Forelimb muscle (tissue), 1 donor: ENCODE measurements around the gene MLLT1. TPM values are rescaled to one million over a fixed set of nuclear protein-coding genes. Genes with fewer than 3 reads are reported as not detected.

Source experiments
- DNase-seq: peaks from one replicate; pipeline ENCODE4 v3.0.0-alpha.2; 2013; ENCODE audit warnings: low read depth
- polyA plus RNA-seq: library from polyadenylated mRNA; unstranded; fragments of 120-200 nt; gene quantifications from one replicate; pipeline ENCODE4 v1.2.1, GENCODE V29; 2013; ENCODE audit not compliant: insufficient read length

The MLLT1 gene
- polyA plus RNA-seq, 1 donor = 46.1 TPM

DNA sequence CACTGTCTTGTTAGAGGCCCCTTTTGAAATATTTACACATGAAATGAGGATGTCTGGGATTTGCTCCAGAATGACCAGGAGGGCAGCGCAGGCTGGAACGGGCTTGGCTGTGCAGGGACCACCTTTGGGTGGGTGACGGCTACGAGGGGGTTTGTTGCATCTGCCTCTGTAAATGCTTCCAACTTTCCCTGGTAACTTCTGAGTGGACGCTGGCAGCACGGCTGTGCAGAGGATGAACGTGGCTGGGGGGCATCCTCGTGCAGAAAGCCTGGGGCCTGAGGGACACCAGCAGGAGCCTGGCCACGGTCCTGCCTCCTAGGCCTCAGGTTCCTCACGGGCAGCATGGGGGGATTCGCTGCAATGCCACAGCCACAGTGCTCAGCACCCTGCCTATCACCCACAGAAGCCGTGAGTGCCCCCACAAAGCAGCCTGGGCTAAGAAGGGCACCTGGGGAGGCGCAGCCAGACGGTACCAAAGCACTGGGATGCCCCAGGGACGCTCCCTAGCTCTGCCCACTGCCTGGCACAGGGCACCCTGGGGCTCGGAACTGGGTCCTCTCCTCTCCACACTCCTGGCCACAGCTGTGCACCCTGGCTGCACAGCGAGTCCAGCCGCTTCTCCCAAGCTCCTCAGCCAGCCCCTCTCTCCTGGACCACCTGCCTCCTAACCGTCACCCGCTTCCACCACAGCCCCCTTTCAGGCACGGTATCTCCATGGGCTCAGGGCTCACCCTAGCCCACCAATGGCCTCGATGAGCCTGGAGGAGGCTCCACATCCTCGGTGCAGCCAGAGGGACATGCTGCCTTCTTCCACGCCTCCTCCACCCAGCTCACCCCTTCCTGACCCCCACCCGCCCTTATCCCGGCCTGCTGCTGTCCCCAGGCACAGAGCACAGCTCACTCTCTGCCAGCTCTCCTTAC, 44.5 kb downstream of the MLLT1 start:
- no peak for DNase-seq

DNA sequence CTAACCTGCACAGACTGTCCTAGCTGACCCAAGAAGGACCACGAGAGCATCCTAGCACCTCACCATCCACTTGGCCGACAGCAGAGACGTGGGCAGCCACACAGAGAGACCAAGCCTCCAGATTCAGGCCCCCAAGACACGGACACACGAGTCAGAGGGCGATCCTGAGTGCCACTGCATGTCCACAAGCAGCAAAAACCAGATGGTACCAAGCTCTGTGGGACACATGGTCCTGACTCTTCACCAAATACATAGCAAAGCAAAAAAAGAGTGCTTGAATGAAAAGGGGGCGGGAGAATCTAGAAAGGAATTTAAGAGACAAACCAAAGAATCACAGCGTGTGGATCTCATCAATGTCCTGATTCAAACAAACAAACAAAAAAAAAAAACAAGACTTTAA, 45.2 kb downstream of the MLLT1 start:
- no peak for DNase-seq

DNA sequence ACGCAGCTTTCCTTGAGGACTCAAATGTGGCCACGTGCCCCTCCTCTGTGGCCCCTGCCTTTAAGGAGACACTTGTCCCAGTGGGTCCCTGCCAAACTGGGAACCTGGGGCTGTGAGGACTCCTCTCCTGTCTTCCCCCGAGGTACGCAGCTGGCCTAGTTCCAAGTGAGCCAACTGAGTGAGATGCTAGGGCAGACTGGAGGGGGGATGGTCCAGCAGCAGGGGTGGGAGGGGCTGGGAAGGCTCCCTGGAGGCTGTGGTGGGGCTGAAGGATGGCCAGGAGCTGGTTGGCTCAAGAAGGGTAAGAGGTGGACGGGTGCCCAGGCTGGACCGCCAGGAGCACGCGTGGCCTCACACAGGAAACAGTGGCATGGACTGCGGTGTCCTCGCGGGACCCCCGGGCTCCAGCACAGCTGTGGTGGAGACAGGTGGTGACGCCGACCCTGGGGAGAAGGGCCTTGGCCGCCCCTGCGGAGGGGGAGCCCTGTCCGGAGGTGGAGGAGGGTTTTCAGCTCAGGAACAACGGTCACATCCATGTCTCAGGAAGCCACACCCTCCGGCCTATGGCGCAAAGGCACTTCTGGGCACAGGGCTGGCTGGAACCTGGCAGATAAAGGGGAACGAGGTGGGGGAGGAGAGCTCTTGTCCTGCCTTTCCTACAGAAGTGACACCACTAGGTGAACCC, 45.8 kb downstream of the MLLT1 start:
- no peak for DNase-seq

GRCh38 chr19:6233056-6233826, 46.5 kb downstream of the MLLT1 start:
- DNase-seq = no peak

DNA sequence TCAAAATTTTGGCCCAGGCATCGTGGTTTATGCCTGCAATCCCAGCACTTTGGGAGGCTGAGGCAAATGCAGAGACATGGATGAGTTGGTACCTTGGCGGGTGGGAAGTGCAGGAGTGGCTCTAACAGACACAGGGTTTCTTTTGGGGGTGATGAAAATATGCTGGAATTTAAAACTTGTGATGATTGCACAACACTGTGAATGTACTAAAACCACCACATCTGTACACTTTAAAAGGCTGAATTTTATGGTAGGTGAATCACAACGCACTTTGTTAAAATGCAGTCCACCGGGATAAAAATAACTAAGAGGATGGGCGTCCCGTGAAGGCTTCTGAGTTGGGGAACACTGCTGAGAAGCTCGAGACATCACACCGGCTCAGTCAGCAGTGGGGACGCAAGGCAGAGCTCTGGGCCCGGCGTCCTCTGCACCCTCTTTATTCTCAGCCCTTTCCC, 47.1 kb downstream of the MLLT1 start:
- no peak for DNase-seq

- no peak for DNase-seq
Observed at GRCh38 chr19:6230991-6231448, 48.8 kb downstream of the MLLT1 start.

DNA sequence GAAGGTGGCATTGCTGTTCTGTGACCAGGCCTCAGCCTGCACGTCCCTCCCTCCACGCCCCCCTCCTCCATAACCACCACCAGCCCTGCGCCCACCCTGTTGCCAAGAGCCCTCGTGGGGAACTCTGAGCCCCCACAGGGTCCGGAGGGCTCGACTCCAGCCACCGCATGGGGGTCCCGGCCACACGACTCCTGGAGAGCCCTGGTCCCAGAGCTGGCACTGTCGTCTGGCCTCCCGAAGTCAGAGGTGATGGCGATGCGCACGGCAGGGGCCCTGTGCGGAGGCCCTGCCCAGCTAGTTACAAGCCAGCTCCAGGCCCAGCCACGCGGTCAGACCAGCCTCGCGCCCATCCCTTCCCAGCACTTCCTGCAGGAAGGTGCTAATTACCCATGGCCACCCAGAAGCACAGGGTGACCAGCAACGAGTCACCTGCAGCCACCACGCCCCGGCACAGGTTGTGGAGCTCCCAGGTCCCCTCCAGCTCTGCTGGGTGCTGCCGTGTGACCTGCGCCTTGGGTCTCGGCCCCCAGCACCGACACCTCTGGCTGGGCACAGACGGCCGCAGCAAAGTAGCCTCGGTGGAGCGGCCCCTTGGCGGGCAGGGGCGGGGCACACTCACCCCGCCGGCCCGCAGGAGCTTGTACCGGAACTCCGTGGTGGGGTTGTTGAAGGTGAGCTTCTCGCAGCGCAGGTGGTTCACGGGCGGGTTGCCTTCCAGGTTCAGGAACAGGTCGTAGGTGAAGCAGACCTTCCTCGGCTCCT, 49.6 kb downstream of the MLLT1 start:
- no peak for DNase-seq

DNA sequence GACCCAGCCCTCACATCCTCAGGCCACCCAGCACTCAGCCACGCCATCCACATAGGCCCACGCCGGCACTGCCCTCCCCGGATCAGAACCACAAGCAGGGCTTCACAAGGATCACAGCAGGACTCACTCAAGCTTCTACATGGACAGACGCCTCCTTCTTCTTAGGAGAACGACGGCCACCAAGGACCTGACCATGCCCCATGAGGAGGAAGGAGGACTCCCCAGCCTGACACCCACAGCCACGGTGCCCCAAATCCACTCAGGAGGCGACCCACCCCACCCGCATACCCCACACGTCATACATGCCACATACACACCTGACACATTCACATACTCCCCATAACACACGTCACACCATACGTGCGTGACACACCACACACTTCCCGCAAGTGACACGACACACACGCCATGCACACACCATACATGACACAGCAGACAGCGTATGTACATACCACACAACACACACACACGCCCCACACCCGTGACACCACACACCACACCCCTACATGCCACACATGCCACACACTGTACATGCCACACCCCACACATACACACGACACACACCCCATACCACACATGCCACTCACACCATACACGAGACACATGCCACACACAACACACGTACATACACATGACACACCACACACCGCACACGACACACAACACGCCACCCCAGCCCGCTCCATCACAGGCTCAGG, 50.4 kb downstream of the MLLT1 start:
- DNase-seq = no peak

- no peak for DNase-seq
Observed at GRCh38 chr19:6228551-6229215, 51.1 kb downstream of the MLLT1 start.

DNA sequence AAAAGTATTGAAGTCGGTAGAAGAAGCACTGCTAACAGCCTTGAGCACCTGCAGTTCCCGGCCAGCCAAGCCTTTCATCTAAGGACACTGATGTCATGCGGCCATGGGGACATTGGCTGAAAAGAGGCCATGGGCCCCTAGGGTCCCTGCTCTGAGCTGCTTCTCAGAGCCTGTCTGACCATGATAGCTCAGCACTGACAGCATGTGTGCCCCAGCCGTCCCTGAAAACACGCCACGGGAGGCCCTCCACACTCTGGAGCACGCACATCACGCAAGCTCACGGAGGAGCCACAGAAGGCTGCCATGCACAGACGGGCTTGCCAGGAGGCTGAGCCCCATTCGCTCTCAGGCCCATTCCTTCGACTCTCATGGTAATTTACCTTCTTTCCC, 51.8 kb downstream of the MLLT1 start:
- DNase-seq = no peak

- no peak for DNase-seq
Observed at GRCh38 chr19:6227156-6227935, 52.4 kb downstream of the MLLT1 start.

DNA sequence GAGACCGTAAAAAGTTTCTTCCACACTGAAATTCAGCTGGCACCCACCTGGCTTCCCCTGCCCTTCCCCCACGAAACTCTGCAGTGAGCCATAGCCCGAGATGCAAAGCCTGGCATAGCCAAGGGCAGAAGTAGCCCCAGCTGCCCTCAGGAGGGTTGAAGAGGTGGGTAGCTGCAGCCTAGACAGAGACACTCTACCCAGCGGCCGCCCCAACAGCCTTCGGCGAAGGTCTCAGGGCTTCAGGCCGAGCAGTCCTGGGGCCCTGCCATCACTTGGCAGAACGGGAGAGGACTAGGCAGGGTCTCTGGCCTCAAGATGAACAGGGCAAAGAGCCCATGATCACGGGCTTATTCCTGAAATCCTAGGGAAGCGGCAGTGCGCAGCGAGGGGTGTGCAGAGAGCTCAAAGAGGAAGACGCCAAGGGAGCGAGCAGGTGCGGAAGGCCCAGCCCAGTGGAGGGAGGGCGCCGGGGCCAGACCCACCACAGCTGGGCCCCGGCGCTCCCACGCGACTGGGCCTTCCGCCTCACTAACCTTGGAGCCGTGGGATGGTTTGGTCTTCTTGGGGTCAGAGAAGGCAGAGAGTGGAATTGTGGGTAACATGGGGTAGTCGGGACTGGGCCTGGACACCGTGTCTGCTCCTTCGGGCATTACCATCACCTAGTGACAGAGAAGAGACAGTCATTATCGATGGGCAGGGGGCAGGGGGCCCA, 53.2 kb downstream of the MLLT1 start:
- no peak for DNase-seq

GRCh38 chr19:6226012-6226411, 53.8 kb downstream of the MLLT1 start:
- DNase-seq = no peak

GRCh38 chr19:6225232-6225865, 54.4 kb downstream of the MLLT1 start:
- DNase-seq = no peak

DNA sequence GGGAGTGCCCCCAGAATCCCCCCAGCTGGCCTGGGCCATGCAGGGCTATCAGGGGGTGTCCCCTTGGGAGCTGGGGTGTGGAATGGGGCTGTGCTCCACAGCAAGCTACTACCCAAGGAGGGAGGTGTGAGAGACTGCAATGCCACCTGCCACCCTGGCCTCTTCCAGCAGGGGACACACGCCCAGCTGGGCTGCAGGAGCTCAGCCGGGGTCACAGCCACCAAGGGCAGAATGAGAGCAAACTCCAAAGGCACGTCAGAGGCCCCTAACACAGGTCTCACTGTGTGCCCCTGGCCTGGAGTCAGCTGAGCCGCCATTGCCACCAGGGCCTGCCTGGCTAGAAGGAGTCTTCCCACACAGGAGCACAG, 55.5 kb downstream of the MLLT1 start:
- DNase-seq = no peak

DNA sequence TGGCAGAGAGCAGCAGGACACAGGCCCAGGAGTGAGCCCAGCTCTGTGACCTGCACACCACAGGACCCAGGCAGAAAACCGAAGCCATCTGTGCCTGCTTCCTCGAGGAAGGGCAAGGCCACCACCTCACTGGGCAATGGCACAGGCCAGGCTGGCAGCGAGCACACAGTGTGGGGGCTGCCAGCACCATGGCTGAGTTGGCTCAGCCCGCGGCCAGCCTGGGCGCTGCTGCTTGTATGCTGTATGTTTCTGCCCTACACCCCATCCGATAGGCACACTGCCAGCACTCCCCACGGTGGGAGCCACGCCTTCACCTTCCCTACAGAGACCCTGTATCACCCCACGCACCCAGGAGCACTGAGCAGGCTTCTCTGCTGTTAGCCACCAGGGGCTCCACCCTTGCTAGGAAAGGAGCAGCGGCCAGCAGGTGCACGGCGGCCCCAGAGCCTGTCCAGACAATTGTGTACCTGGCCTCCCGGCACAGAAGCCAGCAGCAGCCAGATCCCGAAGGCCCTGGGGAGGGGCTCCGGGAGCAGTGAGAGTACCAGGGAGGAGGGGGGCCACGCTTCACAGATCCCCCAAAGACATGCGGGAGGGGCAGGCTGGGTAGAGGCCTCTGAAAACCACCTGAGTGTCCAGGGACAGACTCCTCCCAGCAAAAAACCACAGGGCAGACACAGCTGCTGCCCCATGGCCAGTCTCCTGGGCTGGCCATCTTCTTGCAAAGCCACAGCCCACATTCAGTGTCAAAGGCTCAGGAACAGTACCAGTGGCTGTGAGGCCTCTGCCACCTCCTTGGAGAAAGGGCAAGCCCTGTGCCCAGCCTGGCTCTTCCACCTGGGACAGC, 56.1 kb downstream of the MLLT1 start:
- DNase-seq = no peak

DNA sequence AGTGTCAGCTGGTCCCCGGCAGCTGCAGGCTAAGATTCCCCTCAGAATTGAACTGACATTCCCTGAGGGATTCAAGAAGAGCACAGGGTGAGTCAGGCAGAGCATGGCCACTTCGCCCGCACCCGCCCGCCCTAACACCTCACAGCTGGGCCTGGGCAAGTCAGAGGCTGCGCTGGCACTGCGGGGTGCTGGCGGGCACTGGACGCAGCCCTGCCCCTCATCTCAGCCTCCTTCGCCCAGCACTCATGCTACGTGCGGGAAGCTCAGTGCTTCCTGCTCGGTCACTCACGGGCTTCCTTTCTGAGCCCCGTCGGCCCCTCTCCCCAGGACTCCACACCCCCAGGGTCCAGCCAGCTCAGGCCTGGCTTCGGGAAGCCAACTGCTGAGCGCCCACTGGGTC, 56.9 kb downstream of the MLLT1 start:
- DNase-seq = no peak
